ENCODE data around the gene CDC25C. TPM values are rescaled to one million over a fixed set of nuclear protein-coding genes. Genes with fewer than 3 reads are reported as not detected.

The CDC25C gene
- total RNA-seq, 3 donors from 2014 or later = 0.64 TPM; not detected in 2

DNA sequence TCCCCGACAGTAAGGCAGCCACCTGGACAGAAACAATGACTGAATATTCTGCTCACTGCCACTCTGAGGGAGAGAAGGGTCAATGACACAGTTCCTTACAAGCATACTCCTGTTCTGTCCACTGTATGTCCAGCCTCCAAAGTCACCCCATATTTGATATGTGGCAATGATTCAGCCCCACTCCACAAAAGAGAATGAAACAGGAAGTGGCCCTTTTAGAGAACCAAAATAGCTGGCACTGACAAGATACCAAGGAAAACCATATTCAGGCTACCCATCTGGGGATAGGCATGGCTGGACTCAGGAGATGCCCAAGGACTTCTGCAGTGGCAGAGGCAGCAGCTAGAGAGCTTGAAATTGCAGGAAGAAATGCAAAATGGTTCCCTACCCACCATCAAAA, 44.4 kb downstream of the CDC25C start:
- DNase-seq (ENCODE audit: low spot score in 2 of 2) = no peak
- Histone ChIP-seq H3K4me1 (no peaks in the 10 kb centered on the region), H3K4me3 (no peak overlapping the region), H3K9me3 (no peaks in the 10 kb centered on the region), H3K36me3 (no peaks in the 10 kb centered on the region), H3K27me3 (no peaks in the 10 kb centered on the region), H3K27ac (no peak overlapping the region)
- TF ChIP-seq POLR2AphosphoS5 (IDR thresholded peaks at IDR 0.05) (no peak), POLR2A (IDR thresholded peaks at IDR 0.05) (no peak)
- TF ChIP-seq, protein P1, sequence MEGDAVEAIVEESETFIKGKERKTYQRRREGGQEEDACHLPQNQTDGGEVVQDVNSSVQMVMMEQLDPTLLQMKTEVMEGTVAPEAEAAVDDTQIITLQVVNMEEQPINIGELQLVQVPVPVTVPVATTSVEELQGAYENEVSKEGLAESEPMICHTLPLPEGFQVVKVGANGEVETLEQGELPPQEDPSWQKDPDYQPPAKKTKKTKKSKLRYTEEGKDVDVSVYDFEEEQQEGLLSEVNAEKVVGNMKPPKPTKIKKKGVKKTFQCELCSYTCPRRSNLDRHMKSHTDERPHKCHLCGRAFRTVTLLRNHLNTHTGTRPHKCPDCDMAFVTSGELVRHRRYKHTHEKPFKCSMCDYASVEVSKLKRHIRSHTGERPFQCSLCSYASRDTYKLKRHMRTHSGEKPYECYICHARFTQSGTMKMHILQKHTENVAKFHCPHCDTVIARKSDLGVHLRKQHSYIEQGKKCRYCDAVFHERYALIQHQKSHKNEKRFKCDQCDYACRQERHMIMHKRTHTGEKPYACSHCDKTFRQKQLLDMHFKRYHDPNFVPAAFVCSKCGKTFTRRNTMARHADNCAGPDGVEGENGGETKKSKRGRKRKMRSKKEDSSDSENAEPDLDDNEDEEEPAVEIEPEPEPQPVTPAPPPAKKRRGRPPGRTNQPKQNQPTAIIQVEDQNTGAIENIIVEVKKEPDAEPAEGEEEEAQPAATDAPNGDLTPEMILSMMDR (IDR thresholded peaks at IDR 0.05) = no peak
- intact Hi-C loops (cut with DNase I; ENCODE audit: low total_unique reads) = no loop called here

DNA sequence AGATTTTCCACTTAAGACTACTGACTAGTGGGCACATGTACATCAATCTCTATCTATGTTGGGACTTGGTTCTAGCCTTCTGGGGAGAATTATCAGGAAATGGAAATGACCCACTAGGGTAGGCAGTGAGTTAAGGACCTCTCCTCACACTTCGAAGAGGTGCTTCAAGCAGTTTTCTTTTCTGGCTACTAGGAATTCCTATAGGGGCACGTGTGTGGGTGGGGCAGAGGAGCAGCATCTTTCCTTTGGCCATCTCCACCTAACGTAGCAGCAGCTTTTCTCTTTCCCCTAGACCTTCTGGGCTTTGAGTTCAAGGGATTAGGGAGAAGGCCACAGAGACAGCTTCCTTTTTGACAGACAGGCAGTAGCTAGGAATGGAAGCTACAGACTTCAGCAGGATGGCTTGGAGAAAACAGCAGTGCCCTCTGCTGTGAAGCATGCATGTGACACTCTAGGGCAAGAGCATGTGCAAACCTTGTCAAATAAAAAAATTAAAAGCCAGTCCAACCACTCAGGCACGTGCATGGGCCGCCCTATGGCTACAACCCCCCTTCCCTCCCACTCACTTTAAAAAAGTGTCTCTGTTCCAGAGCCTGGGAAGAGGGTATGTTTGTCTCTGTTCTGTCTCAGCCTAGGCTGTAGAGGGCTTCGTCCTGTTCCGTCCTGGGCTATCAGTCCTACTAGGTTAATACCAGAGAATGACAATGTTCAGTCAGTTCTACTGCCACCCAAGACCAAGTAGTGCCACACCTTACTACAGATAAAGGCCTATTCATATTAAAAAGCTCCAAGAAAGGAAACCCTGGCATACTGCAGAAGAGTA, 48.5 kb downstream of the CDC25C start:
- intact Hi-C loops (cut with DNase I; ENCODE audit: low total_unique reads) = no loop called here
- TF ChIP-seq, protein P1 (IDR thresholded peaks at IDR 0.05) = peak in 2 of 3 donors; percentile 35 to 51
- TF ChIP-seq POLR2A (IDR thresholded peaks at IDR 0.05) (no peak), POLR2AphosphoS5 (IDR thresholded peaks at IDR 0.05) (no peak)
- DNase-seq (ENCODE audit: low spot score in 2 of 2) = peak; percentile 33 to 54
- Histone ChIP-seq H3K27me3 (no peaks in the 10 kb centered on the region), H3K4me1 (no peaks in the 10 kb centered on the region), H3K9me3 (no peaks in the 10 kb centered on the region), H3K27ac (no peak overlapping the region), H3K4me3 (no peak overlapping the region), H3K36me3 (no peaks in the 10 kb centered on the region)

DNA sequence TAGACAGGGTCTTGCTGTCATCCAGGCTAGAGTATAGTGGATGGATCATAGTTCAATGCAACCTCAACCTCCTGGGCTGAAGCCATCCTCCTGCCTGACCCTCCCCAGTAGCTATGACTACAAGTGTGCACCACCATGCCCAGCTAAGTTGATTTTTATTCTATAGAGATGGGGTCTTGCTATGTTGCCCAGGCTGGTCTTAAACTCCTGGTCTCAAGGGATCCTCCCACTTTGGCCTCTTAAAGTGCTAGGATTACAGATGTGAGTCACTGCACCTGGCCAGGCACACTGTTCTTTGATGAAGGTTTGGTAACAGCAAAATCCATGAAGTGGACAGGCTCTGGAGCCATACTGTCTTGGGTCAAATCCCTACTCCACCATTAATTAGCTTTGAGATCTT, 50.7 kb downstream of the CDC25C start:
- H3K27ac ChIP-seq = no peak overlapping the region
- intact Hi-C loops (cut with DNase I; ENCODE audit: low total_unique reads) = no loop called here
- no peaks in the 10 kb centered on the region for H3K4me1 ChIP-seq
- TF ChIP-seq POLR2A (IDR thresholded peaks at IDR 0.05) (no peak), POLR2AphosphoS5 (IDR thresholded peaks at IDR 0.05) (no peak)
- TF ChIP-seq, protein P1 (IDR thresholded peaks at IDR 0.05) = no peak
- H3K9me3 ChIP-seq = no peaks in the 10 kb centered on the region
- DNase-seq (ENCODE audit: low spot score in 2 of 2) = no peak
- H3K4me3 ChIP-seq = no peak overlapping the region
- H3K36me3 ChIP-seq = no peaks in the 10 kb centered on the region
- no peaks in the 10 kb centered on the region for H3K27me3 ChIP-seq

DNA sequence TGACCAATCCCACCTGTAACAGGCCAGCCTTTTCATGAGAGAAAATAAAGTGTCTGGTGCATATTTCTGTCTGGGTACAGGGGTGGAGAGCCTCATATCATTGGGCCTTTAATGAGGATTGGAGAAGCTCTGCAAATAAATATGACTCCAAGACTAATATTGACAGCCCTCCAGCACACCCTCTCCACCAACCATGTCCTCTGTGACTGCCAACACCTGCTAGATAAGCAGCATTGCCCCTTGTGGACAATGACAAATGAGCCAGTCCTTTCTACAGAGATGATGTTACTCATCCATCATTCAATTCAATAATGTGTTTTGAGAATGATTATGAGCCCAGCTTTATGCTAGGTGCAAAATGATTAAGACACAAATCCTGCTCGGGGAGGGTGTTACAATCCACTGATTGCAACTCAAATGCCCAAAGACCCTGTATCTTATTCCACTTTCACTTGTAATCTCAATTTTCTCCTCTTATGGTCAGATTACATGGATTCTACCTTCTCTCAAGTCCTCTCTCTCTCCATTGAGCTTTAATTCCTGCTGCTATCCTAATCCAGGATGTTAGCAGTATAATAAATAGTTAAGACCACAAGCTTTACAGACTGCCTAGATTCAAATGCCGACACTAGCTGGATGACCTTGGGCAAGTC, 55.1 kb downstream of the CDC25C start:
- peaks cover 0 to 5% of the 10 kb centered on the region in 2 donors for H3K27me3 ChIP-seq
- intact Hi-C loops (cut with DNase I; ENCODE audit: low total_unique reads) = no loop called here
- no peak for DNase-seq (ENCODE audit: low spot score in 2 of 2)
- H3K9me3 ChIP-seq = no peaks in the 10 kb centered on the region
- no peak overlapping the region for H3K27ac ChIP-seq
- no peak for TF ChIP-seq POLR2A (IDR thresholded peaks at IDR 0.05)
- TF ChIP-seq, protein P1 (IDR thresholded peaks at IDR 0.05) = no peak
- no peak for TF ChIP-seq POLR2AphosphoS5 (IDR thresholded peaks at IDR 0.05)
- no peaks in the 10 kb centered on the region for H3K4me1 ChIP-seq
- H3K4me3 ChIP-seq = no peak overlapping the region
- no peaks in the 10 kb centered on the region for H3K36me3 ChIP-seq

DNA sequence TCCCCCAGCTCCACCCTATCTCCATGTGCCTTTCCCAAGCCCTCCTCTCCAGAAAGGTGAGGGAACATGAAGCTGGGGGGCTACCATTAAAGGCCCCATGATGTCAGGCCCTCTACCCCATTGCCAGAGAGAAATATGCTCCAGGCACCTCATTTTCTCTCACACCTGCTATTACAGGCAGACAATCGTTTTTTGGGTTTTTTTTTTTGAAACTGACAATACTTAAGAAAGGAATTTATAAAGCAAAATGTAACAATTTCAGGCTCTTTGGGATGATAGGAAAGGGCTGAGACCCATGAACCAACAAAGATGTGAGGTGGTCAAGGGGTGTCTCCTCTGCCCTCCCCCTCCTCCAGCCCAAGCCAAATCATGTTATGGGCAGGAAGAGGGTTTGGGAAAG, 55.7 kb downstream of the CDC25C start:
- no peak for DNase-seq (ENCODE audit: low spot score in 2 of 2)
- TF ChIP-seq, protein P1 (IDR thresholded peaks at IDR 0.05) = no peak
- TF ChIP-seq POLR2AphosphoS5 (IDR thresholded peaks at IDR 0.05) (no peak), POLR2A (IDR thresholded peaks at IDR 0.05) (no peak)
- no peaks in the 10 kb centered on the region for H3K36me3 ChIP-seq
- H3K4me3 ChIP-seq = no peak overlapping the region
- H3K4me1 ChIP-seq = no peaks in the 10 kb centered on the region
- peaks cover 0 to 5% of the 10 kb centered on the region in 2 donors for H3K27me3 ChIP-seq
- intact Hi-C loops (cut with DNase I; ENCODE audit: low total_unique reads) = no loop called here
- H3K27ac ChIP-seq = no peak overlapping the region
- H3K9me3 ChIP-seq = no peaks in the 10 kb centered on the region
